HG02678 (cell line): ENCODE data around the gene TMEM135.
"Not testable (repeated sequence)": the region's sequence is repeated elsewhere in the genome, so short reads cannot be mapped to it uniquely, and the experiment has no call there.

Experiments used
- ATAC-seq: cut with Tn5 transposase; IDR thresholded peaks from one replicate; pipeline ENCODE4 v1.9.1; 2021; ENCODE audit warnings: mild to moderate bottlenecking, moderate library complexity; ENCODE audit not compliant: unreplicated experiment

Gene TMEM135

GRCh38 chr11:87020336-87020735 is 17.4 kb upstream of the TMEM135 start:
- no peak for ATAC-seq

DNA sequence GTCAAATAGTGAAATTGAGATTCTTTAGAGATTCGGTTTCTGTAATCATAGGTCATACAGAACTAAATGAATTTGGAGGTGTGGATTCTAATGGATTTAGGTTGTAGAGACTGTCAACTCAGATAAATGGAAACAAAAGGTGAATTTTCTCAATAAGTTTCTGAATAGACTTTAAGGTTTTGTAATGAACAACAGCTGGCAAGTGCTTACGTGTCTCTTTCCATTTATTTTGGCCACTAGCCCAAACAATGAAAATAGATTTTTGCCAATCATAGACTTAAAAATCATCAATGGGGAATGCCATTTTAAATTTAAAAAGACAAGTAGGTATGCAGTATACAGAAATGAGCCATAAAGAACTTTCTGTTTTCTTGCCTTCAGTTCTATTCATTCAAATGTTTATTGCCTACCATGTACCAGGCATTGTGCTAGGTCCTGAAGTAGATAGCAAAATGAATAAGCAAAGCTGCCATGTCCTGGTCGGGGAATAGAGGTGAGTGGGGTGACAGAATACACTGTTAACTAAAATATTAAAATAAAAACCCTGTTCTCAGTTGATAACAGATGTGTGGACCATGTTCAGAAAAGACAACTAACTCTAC is 16.9 kb upstream of the TMEM135 start:
- no peak for ATAC-seq

GRCh38 chr11:87022254-87022653 is 15.5 kb upstream of the TMEM135 start:
- peak; percentile 63 for ATAC-seq

DNA sequence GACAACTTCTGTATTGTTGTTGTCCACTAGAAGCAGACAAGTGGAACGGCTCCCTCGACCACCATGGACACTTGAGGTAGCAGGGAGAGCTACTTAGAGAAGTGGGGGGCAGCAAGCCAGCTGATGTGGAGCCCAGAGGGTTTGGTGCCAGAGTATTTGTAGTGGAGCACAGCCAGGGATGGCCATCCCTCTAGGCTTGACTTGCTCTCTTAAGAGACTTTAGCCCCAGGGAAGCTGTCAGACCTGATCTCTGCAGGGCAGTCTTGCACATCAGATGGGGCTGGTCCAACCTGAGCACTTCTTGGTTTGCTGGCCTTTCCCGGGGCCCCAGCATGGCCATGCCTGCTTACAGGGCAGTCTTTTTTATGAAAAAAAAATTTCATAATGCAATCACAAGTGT is 15.0 kb upstream of the TMEM135 start:
- no peak for ATAC-seq

GRCh38 chr11:87026415-87026814 is 11.3 kb upstream of the TMEM135 start:
- ATAC-seq: not testable (repeated sequence)

DNA sequence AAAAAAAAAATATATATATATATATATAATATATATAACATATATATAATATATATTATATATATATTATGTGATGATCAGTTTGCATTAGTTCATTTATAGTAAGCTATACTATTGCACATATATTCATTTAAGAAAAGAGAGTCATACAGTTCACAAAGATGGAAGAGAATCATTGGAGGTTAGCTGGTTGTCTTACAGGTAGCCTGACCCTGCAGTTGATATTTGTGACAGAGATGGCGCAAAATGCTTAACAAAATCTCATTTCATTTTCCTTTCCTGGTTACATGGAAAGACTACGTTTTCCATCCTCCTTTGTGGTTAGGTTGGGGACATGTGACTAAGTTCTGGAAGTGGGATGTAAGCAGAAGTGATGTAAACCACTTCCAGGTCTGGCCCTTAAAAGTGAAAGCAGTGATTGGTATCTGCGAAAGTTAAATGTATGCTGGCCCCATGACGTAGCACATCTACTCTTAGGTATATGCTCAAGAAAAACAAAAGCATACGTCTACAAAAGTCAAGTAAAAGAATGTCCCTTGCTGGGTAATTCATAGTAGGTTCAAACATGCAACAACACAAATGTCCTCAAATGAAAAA is 7.2 kb upstream of the TMEM135 start:
- ATAC-seq: no peak

GRCh38 chr11:87031433-87032170 is 6.1 kb upstream of the TMEM135 start:
- no peak for ATAC-seq

DNA sequence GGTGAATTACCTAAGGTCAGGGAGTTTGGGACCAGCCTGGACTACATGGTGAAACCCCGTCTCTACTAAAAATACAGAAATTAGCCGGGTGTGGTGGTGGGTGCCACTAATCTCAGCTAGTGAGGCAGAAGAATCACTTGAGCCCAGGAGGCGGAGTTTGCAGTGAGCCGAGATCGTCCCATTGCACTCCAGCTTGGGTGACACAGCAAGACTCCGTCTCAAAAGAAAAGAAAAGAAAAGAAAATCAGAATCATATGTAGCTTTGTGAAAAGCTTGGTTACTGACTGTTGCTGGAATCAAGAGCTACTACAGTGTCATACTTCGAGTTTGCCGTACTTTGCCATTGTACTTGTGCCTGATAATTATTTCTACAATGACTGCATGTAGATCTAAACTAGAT is 4.2 kb upstream of the TMEM135 start:
- ATAC-seq: no peak

GRCh38 chr11:87035976-87036583 is 1.7 kb upstream of the TMEM135 start:
- ATAC-seq: no peak

DNA sequence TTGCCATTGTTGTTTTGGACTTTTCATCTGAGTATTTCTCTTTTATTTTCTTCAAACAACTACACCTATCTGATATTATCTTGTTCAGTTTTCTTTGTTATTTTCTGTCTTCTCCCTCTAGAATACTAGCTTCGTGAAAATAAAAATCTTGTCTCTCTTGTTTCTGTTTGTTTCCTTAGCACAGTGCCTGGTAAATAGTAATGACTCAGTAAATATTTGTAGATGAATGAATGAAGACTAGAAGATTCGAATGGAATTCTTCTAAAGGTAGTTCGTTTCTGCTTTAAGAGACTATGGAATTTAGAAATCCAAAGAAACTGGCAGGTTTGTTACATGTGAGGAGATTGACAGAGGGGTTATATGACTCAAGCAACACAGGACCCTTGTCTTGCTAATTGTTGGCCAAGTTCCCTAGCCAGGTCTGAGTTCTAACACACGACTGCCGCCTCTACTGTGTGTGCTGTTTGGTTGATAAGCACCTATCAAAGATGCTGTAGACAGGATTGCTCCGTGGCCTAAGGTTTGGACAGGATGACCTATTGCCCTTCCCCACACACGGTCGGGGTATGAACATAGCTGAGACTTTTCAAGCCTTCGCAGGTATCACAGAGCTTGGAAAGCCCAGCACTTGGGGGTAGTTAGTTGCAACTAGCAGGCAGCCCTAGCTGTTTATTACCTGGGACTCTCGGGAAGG is 831 bp upstream of the TMEM135 start:
- peak; percentile 9 for ATAC-seq

- no peak for ATAC-seq
Observed at GRCh38 chr11:87038235-87038977, 672 bp downstream of the TMEM135 start.

DNA sequence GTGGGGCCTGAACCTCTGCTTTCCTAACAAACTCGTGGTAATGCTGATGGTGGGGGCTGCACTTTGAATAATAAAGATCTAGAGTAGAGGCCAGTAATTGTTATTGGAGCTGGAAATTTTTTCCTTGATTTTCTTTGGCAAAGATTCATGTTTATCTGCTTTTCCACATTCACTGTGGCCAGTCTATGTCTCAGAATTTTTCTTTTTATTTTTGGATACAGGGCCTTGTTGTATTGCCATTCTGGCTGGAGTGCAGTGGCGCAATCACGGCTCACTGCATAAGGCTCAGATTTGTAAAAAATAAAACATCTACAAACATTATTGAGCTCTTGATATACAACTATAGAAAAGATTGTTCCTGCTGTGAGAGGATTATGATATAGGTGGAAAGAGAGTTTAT is 1.6 kb downstream of the TMEM135 start:
- no peak for ATAC-seq

- no peak for ATAC-seq
Observed at GRCh38 chr11:87043894-87044293, 6.2 kb downstream of the TMEM135 start.

DNA sequence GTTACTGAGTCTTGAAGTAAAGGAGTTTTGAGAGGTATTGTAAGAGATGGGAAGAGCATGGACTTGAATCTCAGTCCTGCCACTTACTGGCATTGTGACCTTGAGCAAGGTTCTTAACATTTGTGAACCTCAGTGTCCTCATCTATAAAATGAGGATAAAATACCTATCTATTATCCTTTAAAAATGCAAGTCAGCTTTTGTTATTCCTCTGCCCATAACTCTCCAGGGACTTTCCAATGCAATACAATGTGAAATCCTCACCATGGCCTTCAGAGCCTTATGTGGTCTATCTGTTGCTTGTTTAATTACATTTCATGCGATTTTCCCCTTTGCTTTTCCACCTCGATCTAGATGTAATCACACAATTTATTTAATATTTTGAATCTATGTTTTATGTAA is 9.1 kb downstream of the TMEM135 start:
- ATAC-seq: no peak

DNA sequence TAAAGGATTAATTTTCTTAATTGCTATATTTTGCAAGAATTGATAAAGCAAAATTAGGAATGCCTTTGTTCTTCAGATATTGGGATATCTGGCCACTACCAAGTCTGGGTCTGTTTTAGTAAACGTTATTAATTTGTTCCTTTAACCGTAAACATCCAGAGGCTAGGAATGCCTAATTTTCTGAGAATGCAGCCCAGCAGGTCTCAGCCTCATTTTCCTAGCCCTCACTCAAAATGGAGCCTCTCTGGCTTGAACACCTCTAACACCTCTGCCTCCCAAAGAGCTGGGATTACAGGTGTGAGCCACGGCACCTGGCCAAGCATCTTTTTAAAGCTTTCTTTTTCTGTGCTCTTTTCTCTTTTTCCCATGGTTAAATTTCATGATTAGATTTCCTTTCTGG is 18.4 kb downstream of the TMEM135 start:
- no peak for ATAC-seq

DNA sequence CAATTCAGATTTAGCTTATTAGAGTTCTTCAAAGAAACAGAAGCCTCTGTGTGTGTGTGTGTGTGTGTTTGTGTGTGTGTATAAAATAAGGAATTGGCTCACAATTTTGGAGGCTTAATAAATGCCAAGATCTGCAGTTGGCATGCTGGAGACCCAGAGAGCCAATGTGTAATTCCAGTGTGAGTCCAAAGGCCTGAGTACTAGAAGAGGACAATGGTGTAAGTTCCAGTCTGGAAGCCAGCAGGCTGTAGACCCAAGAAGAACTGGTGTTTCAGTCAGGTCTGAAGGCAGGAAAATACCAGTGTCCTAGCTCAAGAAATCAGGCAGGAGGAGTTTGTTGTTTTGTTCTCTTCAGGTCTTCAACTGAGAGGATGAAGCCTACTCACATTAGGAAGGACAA is 20.0 kb downstream of the TMEM135 start:
- ATAC-seq: no peak

GRCh38 chr11:87059596-87060390 is 22.1 kb downstream of the TMEM135 start:
- ATAC-seq: no peak

- ATAC-seq: no peak
Observed at GRCh38 chr11:87061766-87062165, 24.0 kb downstream of the TMEM135 start.

GRCh38 chr11:87063982-87064381 is 26.2 kb downstream of the TMEM135 start:
- no peak for ATAC-seq

- no peak for ATAC-seq
Observed at GRCh38 chr11:87072787-87073186, 35.1 kb downstream of the TMEM135 start.
